GM23338 (cell line): ENCODE data around the gene SOD3. TPM values are rescaled to one million over a fixed set of nuclear protein-coding genes. Genes with fewer than 3 reads are reported as not detected.

Experiments
- ATAC-seq: fragments of 200-7000 bp; cut with Tn5 transposase; 3 replicates; pipeline ENCODE4 v1.9.1; 2020
- DNase-seq: peaks from one replicate; pipeline ENCODE4 v3.0.0-alpha.2; 2015; ENCODE audit warnings: low spot score
- H2AFZ ChIP-seq: fragments of 200-600 bp; sonication (generic); 2 replicates; pipeline ENCODE4 v1.8.0; 2016; ENCODE audit warnings: antibody characterized with exemption, mild to moderate bottlenecking, moderate library complexity
- H3F3A ChIP-seq: fragments of 200-600 bp; sonication (generic); replicated peaks from 2 replicates; pipeline ENCODE4 v1.8.0; 2017; ENCODE audit warnings: antibody characterized with exemption, mixed run types, low read depth
- H3K27ac ChIP-seq: fragments of 200-600 bp; sonication (generic); 2 replicates; pipeline ENCODE4 v1.6.1; 2016; ENCODE audit warnings: low read depth
- H3K27me3 ChIP-seq: fragments of 200-600 bp; sonication (generic); 2 replicates; pipeline ENCODE4 v1.8.0; 2016; ENCODE audit warnings: mild to moderate bottlenecking, mixed run types, moderate library complexity; ENCODE audit not compliant: insufficient read depth
- H3K36me3 ChIP-seq: fragments of 200-600 bp; sonication (generic); 2 replicates; pipeline ENCODE4 v1.8.0; 2016; ENCODE audit warnings: mild to moderate bottlenecking; ENCODE audit not compliant: insufficient read depth
- H3K4me1 ChIP-seq: fragments of 200-600 bp; sonication (generic); 2 replicates; pipeline ENCODE4 v1.8.0; 2016; ENCODE audit warnings: mild to moderate bottlenecking, moderate library complexity; ENCODE audit not compliant: insufficient read depth
- H3K4me2 ChIP-seq: fragments of 200-600 bp; sonication (generic); 2 replicates; pipeline ENCODE4 v1.7.1; 2017; ENCODE audit warnings: mixed run types
- H3K4me3 ChIP-seq: fragments of 200-600 bp; sonication (generic); 2 replicates; pipeline ENCODE4 v1.6.1; 2016; ENCODE audit warnings: mixed run types
- H3K79me2 ChIP-seq: fragments of 200-600 bp; sonication (generic); replicated peaks from 2 replicates; pipeline ENCODE4 v1.8.0; 2017; ENCODE audit warnings: mild to moderate bottlenecking; ENCODE audit not compliant: insufficient read depth
- H3K9me2 ChIP-seq: fragments of 200-600 bp; sonication (generic); 2 replicates; pipeline ENCODE4 v1.8.0; 2017; ENCODE audit not compliant: insufficient read depth
- H4K20me1 ChIP-seq: fragments of 200-600 bp; sonication (generic); replicated peaks from 2 replicates; pipeline ENCODE4 v1.8.0; 2017; ENCODE audit warnings: mild to moderate bottlenecking; ENCODE audit not compliant: insufficient read depth
- H3K27ac Mint-ChIP-seq: 2 replicates; pipeline ENCODE4 v1.8.0; 2020; ENCODE audit warnings: inconsistent platforms, mild to moderate bottlenecking, moderate library complexity, mixed read lengths
- H3K27me3 Mint-ChIP-seq: 3 replicates; pipeline ENCODE4 v1.8.0; 2022; ENCODE audit warnings: low read depth, mild to moderate bottlenecking, moderate library complexity, mixed read lengths, inconsistent platforms; ENCODE audit not compliant: insufficient read depth, poor library complexity
- H3K36me3 Mint-ChIP-seq: 3 replicates; pipeline ENCODE4 v1.8.0; 2021; ENCODE audit warnings: low read depth, mild to moderate bottlenecking, inconsistent platforms, moderate library complexity, mixed read lengths
- H3K4me1 Mint-ChIP-seq: 3 replicates; pipeline ENCODE4 v1.8.0; 2020; ENCODE audit warnings: mild to moderate bottlenecking, inconsistent platforms, mixed read lengths
- H3K4me3 Mint-ChIP-seq: 3 replicates; pipeline ENCODE4 v1.8.0; 2021; ENCODE audit warnings: moderate library complexity, mild to moderate bottlenecking, inconsistent platforms, mixed read lengths
- H3K9me3 Mint-ChIP-seq: 3 replicates; pipeline ENCODE4 v1.8.0; 2020; ENCODE audit warnings: moderate library complexity, mild to moderate bottlenecking, inconsistent platforms, mixed read lengths
- CREB1 ChIP-seq: fragments of 250-450 bp; sonication (Bioruptor Pico); IDR thresholded peaks from 2 replicates; pipeline ENCODE4 v1.5.0; 2020; ENCODE audit warnings: low read depth, mild to moderate bottlenecking, moderate library complexity
- EZH2 ChIP-seq: fragments of 200-600 bp; sonication (generic); IDR thresholded peaks from one replicate; pipeline ENCODE4 v1.8.0; 2017; ENCODE audit warnings: antibody characterized with exemption, mild to moderate bottlenecking, low read depth; ENCODE audit not compliant: unreplicated experiment
- EZH2phosphoT487 ChIP-seq: fragments of 200-600 bp; sonication (generic); IDR thresholded peaks from one replicate; pipeline ENCODE4 v1.8.1; 2018; ENCODE audit warnings: antibody characterized with exemption; ENCODE audit not compliant: unreplicated experiment
- NANOG ChIP-seq: IDR thresholded peaks from 2 replicates; pipeline ENCODE4 v1.6.1; 2016; ENCODE audit warnings: antibody characterized with exemption, borderline replicate concordance
- REST ChIP-seq: IDR thresholded peaks from one replicate; pipeline ENCODE4 v1.6.1; 2018; ENCODE audit warnings: antibody characterized with exemption; ENCODE audit not compliant: unreplicated experiment
- ZNF114 ChIP-seq: fragments of 250-450 bp; sonication (Bioruptor Pico); IDR thresholded peaks from 2 replicates; pipeline ENCODE4 v1.5.0; 2020; ENCODE audit warnings: mild to moderate bottlenecking, moderate library complexity
- ZNF331 ChIP-seq: fragments of 250-450 bp; sonication (Bioruptor Pico); IDR thresholded peaks from 2 replicates; pipeline ENCODE4 v1.5.0; 2020; ENCODE audit warnings: low read depth, mild to moderate bottlenecking, moderate library complexity
- ZNF462 ChIP-seq: fragments of 250-450 bp; sonication (Bioruptor Pico); IDR thresholded peaks from 2 replicates; pipeline ENCODE4 v1.5.0; 2020; ENCODE audit warnings: mild to moderate bottlenecking, moderate library complexity
- polyA plus RNA-seq: library from polyadenylated mRNA; unstranded; fragments of >200 nt; fragmentation: Nextera tagmentation; extraction: Ambion mirVana; gene quantifications from 2 replicates; pipeline ENCODE4 v1.2.1, GENCODE V29; 2016
- total RNA-seq: library from RNA; depleted of rRNA; stranded (reverse); fragments of >200 nt; shearing (Covaris generic); gene quantifications from 2 replicates; pipeline ENCODE4 v1.2.3, GENCODE V29; 2014

The SOD3 gene
- total and polyA plus RNA-seq, 2 experiments from 2014 or later: 7.5 to 11.8 TPM

DNA sequence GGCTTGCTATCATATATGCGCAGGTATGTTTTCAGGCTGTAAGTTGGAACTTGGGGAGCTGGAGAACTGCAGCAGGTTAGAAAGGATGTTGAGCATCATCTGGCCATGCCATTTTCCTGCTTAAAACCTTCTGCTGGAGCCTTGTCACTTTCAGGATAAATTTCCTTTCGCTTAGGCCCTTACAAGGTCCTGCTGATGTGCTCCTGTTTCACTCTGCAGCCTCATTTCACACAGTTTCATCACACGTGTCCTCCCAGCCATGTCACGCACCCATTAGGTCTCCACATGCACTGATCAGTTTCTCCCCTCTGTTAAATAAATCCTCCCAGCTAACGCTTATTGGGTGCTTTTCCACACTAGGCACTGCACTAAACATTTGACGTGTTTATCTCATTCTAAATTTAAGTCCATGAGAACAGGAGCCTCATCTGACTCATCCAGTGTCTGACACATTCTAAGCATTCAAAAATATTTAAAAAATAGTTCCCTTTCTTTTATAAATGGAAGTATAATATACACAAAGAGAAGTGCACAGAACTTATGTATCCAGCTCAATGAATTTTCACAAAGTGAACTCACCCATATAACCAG lies 14.5 kb downstream of the SOD3 start:
- H3K27ac ChIP-seq: no peak overlapping the region

GRCh38 chr4:24810871-24811631 lies 15.7 kb downstream of the SOD3 start:
- Histone ChIP-seq H3K79me2 (no peaks in the 10 kb centered on the region), H3K4me3 (no peak overlapping the region)
- no peak for TF ChIP-seq ZNF114 (CRISPR knock-in tag)
- no peak for TF ChIP-seq ZNF462 (CRISPR knock-in tag)
- TF ChIP-seq NANOG: no peak
- TF ChIP-seq REST: no peak
- TF ChIP-seq CREB1 (CRISPR knock-in tag): no peak
- TF ChIP-seq EZH2phosphoT487: no peak
- TF ChIP-seq EZH2: no peak
- TF ChIP-seq ZNF331 (CRISPR knock-in tag): no peak

More for the DNA sequence above, 14.5 kb downstream of the SOD3 start:
- H3K4me2 ChIP-seq: no peak overlapping the region
- DNase-seq (no peak), ATAC-seq (no peak)
- Mint-ChIP-seq H3K27ac (no peak overlapping the region), H3K4me3 (no peak overlapping the region), H3K9me3 (no peaks in the 10 kb centered on the region; the same call in 2 of the 3 replicates), H3K4me1 (peaks cover 27% of the 10 kb centered on the region), H3K27me3 (peaks cover 12% of the 10 kb centered on the region), H3K36me3 (peaks cover 13% of the 10 kb centered on the region)
- no peaks in the 10 kb centered on the region for H3K79me2 ChIP-seq
- H3K4me1 ChIP-seq: peaks cover 6% of the 10 kb centered on the region; the same call in 1 of the 2 replicates
- peak overlapping the region; percentile 67; the same call in 1 of the 2 replicates for H2AFZ ChIP-seq
- no peak overlapping the region for H3K4me3 ChIP-seq
- TF ChIP-seq NANOG: no peak
- 0 out of 2 replicates have a peak, but pooled peaks cover 7% of the 10 kb centered on the region for H3K9me2 ChIP-seq
- H3K36me3 ChIP-seq: no peaks in the 10 kb centered on the region
- no peaks in the 10 kb centered on the region for H3K27me3 ChIP-seq
- no peaks in the 10 kb centered on the region for H3F3A ChIP-seq
- no peaks in the 10 kb centered on the region for H4K20me1 ChIP-seq

More at GRCh38 chr4:24810871-24811631, 15.7 kb downstream of the SOD3 start:
- Histone ChIP-seq H3K27ac (no peak overlapping the region), H3K27me3 (no peaks in the 10 kb centered on the region), H3K9me2 (0 out of 2 replicates have a peak, but pooled peaks cover 7% of the 10 kb centered on the region), H3F3A (no peaks in the 10 kb centered on the region), H3K36me3 (no peaks in the 10 kb centered on the region), H3K4me2 (no peak overlapping the region), H3K4me1 (no peaks in the 10 kb centered on the region), H4K20me1 (no peaks in the 10 kb centered on the region), H2AFZ (no peak overlapping the region)
- no peak for DNase-seq
- Mint-ChIP-seq H3K4me1 (peaks cover 16% of the 10 kb centered on the region), H3K27me3 (peaks cover 12% of the 10 kb centered on the region), H3K36me3 (peaks cover 13% of the 10 kb centered on the region), H3K4me3 (no peak overlapping the region), H3K27ac (no peak overlapping the region), H3K9me3 (no peaks in the 10 kb centered on the region; the same call in 2 of the 3 replicates)
- ATAC-seq: no peak
